Testis (tissue), 3 donors: ENCODE results near the gene CFAP221. TPM values are rescaled to one million over a fixed set of nuclear protein-coding genes. Genes with fewer than 3 reads are reported as not detected.

Experiments
- DNase-seq: peaks from one replicate; pipeline ENCODE4 v3.0.0-alpha.2; 2019
- H3K27ac ChIP-seq, 2 donors: fragments of 200-600 bp; sonication (generic); one replicate each; pipeline ENCODE4 v1.5.1; 2019
- H3K27me3 ChIP-seq: fragments of 200-600 bp; sonication (generic); one replicate; pipeline ENCODE4 v1.5.1; 2019
- H3K36me3 ChIP-seq: fragments of 200-600 bp; sonication (generic); one replicate; pipeline ENCODE4 v1.5.1; 2017; ENCODE audit warnings: low read depth; ENCODE audit errors: missing control alignments
- H3K4me1 ChIP-seq: fragments of 200-600 bp; sonication (generic); one replicate; pipeline ENCODE4 v1.5.1; 2019
- H3K4me3 ChIP-seq, 2 donors: fragments of 200-600 bp; sonication (generic); one replicate each; pipeline ENCODE4 v1.5.1; 2017 to 2019
- H3K9me3 ChIP-seq: fragments of 200-600 bp; sonication (generic); one replicate; pipeline ENCODE4 v1.5.1; 2017
- CTCF ChIP-seq, 3 experiments: fragments of 450-650 bp in 2 of 3; fragments of 200-600 bp in 1 of 3; sonication (generic) in 1 of 3; IDR thresholded peaks; one replicate each; pipeline ENCODE4 v1.5.1; 2016 to 2019; ENCODE audit warnings: antibody characterized with exemption in 3 of 3, mild to moderate bottlenecking in 2 of 3, moderate library complexity in 1 of 3
- POLR2A ChIP-seq: fragments of 450-650 bp; IDR thresholded peaks from one replicate; pipeline ENCODE4 v1.6.1; 2017; ENCODE audit warnings: antibody characterized with exemption, mild to moderate bottlenecking, moderate library complexity
- WGBS, 2 donors: methylation state at CpG; one replicate each; pipeline ENCODE4 v1.1.5; 2018; 5-methylcytosine and 5-hydroxymethylcytosine counted together
- intact Hi-C: fragments of 100-400 bp; cut with DNase I; formaldehyde crosslinking; loops from one replicate; pipeline ENCODE4 v1.15.1; 2023; ENCODE audit warnings: low total_unique reads
- polyA plus RNA-seq: library from polyadenylated mRNA; stranded (reverse); fragments of 350-450 nt; fragmentation: Illumina TruSeq; extraction: RNeasy Lipid Tissue Mini Kit (QIAGEN cat#74804); gene quantifications from one replicate; pipeline ENCODE4 v1.2.3, GENCODE V29; 2014; ENCODE audit warnings: low read depth, low replicate concordance; ENCODE audit not compliant: insufficient read depth
- total RNA-seq, 2 donors: library from RNA; depleted of rRNA; stranded (reverse); fragments of >200 nt; gene quantifications; one replicate each; pipeline ENCODE4 v1.2.3, GENCODE V29; 2016

Gene CFAP221
- total and polyA plus RNA-seq, 3 donors from 2014 or later, result 28.2 to 91.2 (median 62.4) TPM

- Histone ChIP-seq H3K4me1 (no peaks in the 10 kb centered on the region), H3K27me3 (no peaks in the 10 kb centered on the region), H3K4me3 (no peak overlapping the region), H3K9me3 (no peaks in the 10 kb centered on the region), H3K36me3 (no peaks in the 10 kb centered on the region), H3K27ac (no peak overlapping the region)
- no peak for TF ChIP-seq CTCF (IDR thresholded peaks at IDR 0.05)
- TF ChIP-seq POLR2A, result no peak
- intact Hi-C loops, result no loop called here
- DNase-seq, result no peak
- 83 to 88% methylated on average over 2 of the region's 2 CpGs for WGBS, 2 donors
Observed at GRCh38 chr2:119527999-119528398, 16.2 kb upstream of the CFAP221 start.

GRCh38 chr2:119531292-119531691 lies 13.0 kb upstream of the CFAP221 start:
- Histone ChIP-seq H3K9me3 (no peaks in the 10 kb centered on the region), H3K27ac (no peak overlapping the region), H3K4me3 (no peak overlapping the region), H3K36me3 (no peaks in the 10 kb centered on the region), H3K27me3 (no peaks in the 10 kb centered on the region), H3K4me1 (no peaks in the 10 kb centered on the region)
- TF ChIP-seq POLR2A (no peak), CTCF (IDR thresholded peaks at IDR 0.05) (no peak)
- intact Hi-C loops, result no loop called here
- DNase-seq, result no peak
- WGBS, 2 donors, result 63 to 75% methylated on average over 3 of the region's 3 CpGs

GRCh38 chr2:119533560-119533959 lies 10.7 kb upstream of the CFAP221 start:
- intact Hi-C loops, result no loop called here
- Histone ChIP-seq H3K36me3 (no peaks in the 10 kb centered on the region), H3K9me3 (no peaks in the 10 kb centered on the region), H3K4me1 (no peaks in the 10 kb centered on the region), H3K27me3 (no peaks in the 10 kb centered on the region), H3K4me3 (no peak overlapping the region), H3K27ac (no peak overlapping the region)
- 82 to 84% methylated on average over 1 of the region's 1 CpG for WGBS, 2 donors
- DNase-seq, result no peak
- TF ChIP-seq POLR2A (no peak), CTCF (IDR thresholded peaks at IDR 0.05) (no peak)

GRCh38 chr2:119536211-119536610 lies 8.0 kb upstream of the CFAP221 start:
- H3K4me3 ChIP-seq, result no peak overlapping the region
- intact Hi-C loops, result no loop called here
- WGBS, 2 donors, result 64 to 65% methylated on average over 6 of the region's 6 CpGs
- no peak for TF ChIP-seq CTCF (IDR thresholded peaks at IDR 0.05)
- no peak for TF ChIP-seq POLR2A
- no peak for DNase-seq
- no peaks in the 10 kb centered on the region for H3K4me1 ChIP-seq
- H3K9me3 ChIP-seq, result no peaks in the 10 kb centered on the region
- no peaks in the 10 kb centered on the region for H3K36me3 ChIP-seq
- H3K27ac ChIP-seq, result no peak overlapping the region
- H3K27me3 ChIP-seq, result no peaks in the 10 kb centered on the region

GRCh38 chr2:119536707-119537106 lies 7.5 kb upstream of the CFAP221 start:
- DNase-seq, result no peak
- 48 to 57% methylated on average over 1 of the region's 1 CpG for WGBS, 2 donors
- Histone ChIP-seq H3K4me3 (no peak overlapping the region), H3K4me1 (no peaks in the 10 kb centered on the region), H3K36me3 (no peaks in the 10 kb centered on the region), H3K9me3 (no peaks in the 10 kb centered on the region), H3K27me3 (no peaks in the 10 kb centered on the region), H3K27ac (no peak overlapping the region)
- intact Hi-C loops, result no loop called here
- TF ChIP-seq CTCF (IDR thresholded peaks at IDR 0.05) (no peak), POLR2A (no peak)
